Stimulated activated CD8-positive, alpha-beta memory T cell treated with anti-CD3 and anti-CD28 coated beads, Interleukin-4, amount 100 ng/mL, for 1 hour (primary cell): Measurements from ENCODE around the gene PIMREG.

Source experiments
- DNase-seq, 2 donors: peaks; one replicate each; pipeline ENCODE4 v3.0.0-alpha.2; 2020; ENCODE audit warnings: low read depth in 2 of 2, low spot score in 1 of 2

PIMREG gene

GRCh38 chr17:6460531-6461161 is 16.4 kb downstream of the PIMREG start:
- no peak for DNase-seq

GRCh38 chr17:6461246-6461645 is 17.0 kb downstream of the PIMREG start:
- DNase-seq: no peak

- DNase-seq: no peak
These were observed 17.7 kb downstream of the PIMREG start for GRCh38 chr17:6461792-6462524.

- no peak for DNase-seq
These were observed 18.4 kb downstream of the PIMREG start for GRCh38 chr17:6462692-6463091.

- DNase-seq: no peak
These were observed 19.6 kb downstream of the PIMREG start for GRCh38 chr17:6463616-6464445.

GRCh38 chr17:6464446-6465041 is 20.3 kb downstream of the PIMREG start:
- no peak for DNase-seq

- no peak for DNase-seq
These were observed 21.1 kb downstream of the PIMREG start for GRCh38 chr17:6465206-6466003.

GRCh38 chr17:6467567-6467966 is 23.3 kb downstream of the PIMREG start:
- DNase-seq: no peak

- DNase-seq: no peak
These were observed 24.0 kb downstream of the PIMREG start for GRCh38 chr17:6468051-6468790.

GRCh38 chr17:6470146-6470718 is 26.0 kb downstream of the PIMREG start:
- no peak for DNase-seq

GRCh38 chr17:6470751-6471521 is 26.7 kb downstream of the PIMREG start:
- no peak for DNase-seq

- no peak for DNase-seq
These were observed 27.5 kb downstream of the PIMREG start for GRCh38 chr17:6471531-6472465.

- no peak for DNase-seq
These were observed 28.3 kb downstream of the PIMREG start for GRCh38 chr17:6472517-6472916.

GRCh38 chr17:6473128-6473767 is 29.0 kb downstream of the PIMREG start:
- peak; percentile 25 to 27 for DNase-seq

GRCh38 chr17:6474376-6474775 is 30.1 kb downstream of the PIMREG start:
- DNase-seq: no peak

- DNase-seq: no peak
These were observed 30.7 kb downstream of the PIMREG start for GRCh38 chr17:6474906-6475305.

GRCh38 chr17:6475411-6475810 is 31.2 kb downstream of the PIMREG start:
- no peak for DNase-seq
